ENCODE measurements around the gene DCAF8.

DCAF8 gene

DNA sequence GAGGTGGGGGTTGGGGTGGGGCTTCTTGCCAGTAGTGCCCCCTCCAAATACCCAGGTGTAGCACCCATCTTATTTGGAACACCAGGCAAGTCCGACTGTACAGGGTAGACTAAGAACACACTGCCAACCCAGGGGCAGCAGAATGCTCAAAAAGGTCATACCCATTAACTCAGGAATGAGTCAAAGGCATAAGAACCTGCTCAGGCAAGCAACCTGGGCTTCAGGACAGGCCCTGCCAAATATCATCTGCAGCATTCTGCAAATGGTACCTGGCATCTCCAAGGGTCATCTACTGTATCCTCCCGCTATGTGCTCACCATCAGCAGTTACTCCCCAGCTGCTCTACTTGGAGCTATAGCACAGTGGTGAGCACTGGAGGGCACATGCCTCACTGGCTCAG lies 37.7 kb downstream of the DCAF8 start:
- no peaks in the 10 kb centered on the region for H3K4me1 ChIP-seq (ENCODE audit: insufficient read depth, poor library complexity, severe bottlenecking)
- H3K27ac ChIP-seq (ENCODE audit: poor library complexity, severe bottlenecking) = no peak overlapping the region
- H3K4me3 ChIP-seq (ENCODE audit: severe bottlenecking) = no peak overlapping the region
- TF ChIP-seq, protein P1, sequence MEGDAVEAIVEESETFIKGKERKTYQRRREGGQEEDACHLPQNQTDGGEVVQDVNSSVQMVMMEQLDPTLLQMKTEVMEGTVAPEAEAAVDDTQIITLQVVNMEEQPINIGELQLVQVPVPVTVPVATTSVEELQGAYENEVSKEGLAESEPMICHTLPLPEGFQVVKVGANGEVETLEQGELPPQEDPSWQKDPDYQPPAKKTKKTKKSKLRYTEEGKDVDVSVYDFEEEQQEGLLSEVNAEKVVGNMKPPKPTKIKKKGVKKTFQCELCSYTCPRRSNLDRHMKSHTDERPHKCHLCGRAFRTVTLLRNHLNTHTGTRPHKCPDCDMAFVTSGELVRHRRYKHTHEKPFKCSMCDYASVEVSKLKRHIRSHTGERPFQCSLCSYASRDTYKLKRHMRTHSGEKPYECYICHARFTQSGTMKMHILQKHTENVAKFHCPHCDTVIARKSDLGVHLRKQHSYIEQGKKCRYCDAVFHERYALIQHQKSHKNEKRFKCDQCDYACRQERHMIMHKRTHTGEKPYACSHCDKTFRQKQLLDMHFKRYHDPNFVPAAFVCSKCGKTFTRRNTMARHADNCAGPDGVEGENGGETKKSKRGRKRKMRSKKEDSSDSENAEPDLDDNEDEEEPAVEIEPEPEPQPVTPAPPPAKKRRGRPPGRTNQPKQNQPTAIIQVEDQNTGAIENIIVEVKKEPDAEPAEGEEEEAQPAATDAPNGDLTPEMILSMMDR (IDR thresholded peaks at IDR 0.05; ENCODE audit: poor library complexity, severe bottlenecking) = no peak
- DNase-seq (ENCODE audit: low spot score) (no peak), ATAC-seq (ENCODE audit: low read depth) (0 out of 3 replicates have a peak, but pooled peaks have one; percentile 45)
- H3K27me3 ChIP-seq (ENCODE audit: insufficient read depth, poor library complexity, severe bottlenecking) = no peaks in the 10 kb centered on the region
- H3K9me3 ChIP-seq (ENCODE audit: severe bottlenecking) = no peaks in the 10 kb centered on the region
- H3K36me3 ChIP-seq (ENCODE audit: low read depth) = peaks cover 76% of the 10 kb centered on the region

DNA sequence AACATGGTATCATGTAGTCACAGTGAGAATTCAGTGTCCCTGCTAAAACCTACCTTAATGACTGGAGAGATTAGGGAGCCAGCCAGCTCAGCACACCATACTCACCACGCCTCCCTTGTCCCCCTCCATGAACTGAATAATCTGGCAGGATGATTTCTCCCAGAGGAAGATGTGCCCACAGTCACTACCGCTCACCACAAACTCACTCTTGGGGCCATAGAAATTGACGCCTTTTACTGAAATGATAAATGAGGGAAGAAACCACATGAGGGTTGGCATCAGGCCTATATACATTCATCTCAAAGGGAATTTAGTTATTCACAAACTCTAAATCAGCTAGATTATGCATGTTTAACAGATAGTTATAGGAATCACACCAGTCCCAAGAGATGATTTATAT lies 39.8 kb downstream of the DCAF8 start:
- ATAC-seq (ENCODE audit: low read depth) = no peak
- no peaks in the 10 kb centered on the region for H3K9me3 ChIP-seq (ENCODE audit: severe bottlenecking)
- H3K27me3 ChIP-seq (ENCODE audit: insufficient read depth, poor library complexity, severe bottlenecking) = no peaks in the 10 kb centered on the region
- no peak for DNase-seq (ENCODE audit: low spot score)
- H3K4me3 ChIP-seq (ENCODE audit: severe bottlenecking) = no peak overlapping the region
- TF ChIP-seq, protein P1 (IDR thresholded peaks at IDR 0.05; ENCODE audit: poor library complexity, severe bottlenecking) = no peak
- peaks cover 69% of the 10 kb centered on the region for H3K36me3 ChIP-seq (ENCODE audit: low read depth)
- no peak overlapping the region for H3K27ac ChIP-seq (ENCODE audit: poor library complexity, severe bottlenecking)
- no peaks in the 10 kb centered on the region for H3K4me1 ChIP-seq (ENCODE audit: insufficient read depth, poor library complexity, severe bottlenecking)

DNA sequence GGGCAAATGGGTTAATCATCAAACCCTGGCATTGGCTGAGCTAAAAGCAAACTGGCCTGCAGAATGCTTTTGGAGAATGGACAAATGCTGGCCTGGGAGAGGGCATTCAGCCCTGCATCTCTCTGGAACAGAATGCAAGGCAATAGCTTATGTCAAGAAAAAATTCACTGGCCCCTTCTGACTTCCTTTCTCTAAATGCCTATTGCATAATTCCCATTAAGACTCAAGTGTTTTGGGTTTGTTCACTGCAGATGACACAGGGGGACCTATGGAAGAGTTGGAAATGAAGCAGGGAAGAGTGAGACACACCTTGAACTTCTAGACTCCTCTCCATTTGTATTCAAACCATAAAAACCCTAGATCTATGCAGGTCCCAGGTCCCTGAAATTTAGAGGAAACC lies 41.3 kb downstream of the DCAF8 start:
- no peaks in the 10 kb centered on the region for H3K9me3 ChIP-seq (ENCODE audit: severe bottlenecking)
- ATAC-seq (ENCODE audit: low read depth) (no peak), DNase-seq (ENCODE audit: low spot score) (no peak)
- TF ChIP-seq, protein P1 (IDR thresholded peaks at IDR 0.05; ENCODE audit: poor library complexity, severe bottlenecking) = no peak
- no peak overlapping the region for H3K4me3 ChIP-seq (ENCODE audit: severe bottlenecking)
- H3K36me3 ChIP-seq (ENCODE audit: low read depth) = peaks cover 78% of the 10 kb centered on the region
- no peaks in the 10 kb centered on the region for H3K4me1 ChIP-seq (ENCODE audit: insufficient read depth, poor library complexity, severe bottlenecking)
- H3K27ac ChIP-seq (ENCODE audit: poor library complexity, severe bottlenecking) = no peak overlapping the region
- H3K27me3 ChIP-seq (ENCODE audit: insufficient read depth, poor library complexity, severe bottlenecking) = no peaks in the 10 kb centered on the region

DNA sequence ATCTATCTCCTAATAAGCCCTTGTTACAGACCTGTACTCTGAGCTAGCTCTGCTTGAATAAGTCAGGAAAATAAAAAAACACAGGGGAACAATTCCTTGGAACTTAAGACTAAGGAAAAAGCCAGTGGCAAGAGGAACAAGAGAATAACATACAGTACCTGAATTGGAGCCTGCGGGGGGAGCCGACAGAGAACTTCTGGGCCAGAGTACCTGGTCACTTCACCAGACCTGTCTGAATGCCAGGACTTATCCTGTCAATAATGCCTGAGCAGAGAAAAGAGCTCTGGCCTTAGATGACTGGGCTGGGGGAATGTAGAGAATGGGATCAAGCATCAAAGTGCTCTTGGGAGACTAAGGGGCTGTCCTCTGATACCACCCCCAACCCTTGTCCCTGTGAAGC lies 42.0 kb downstream of the DCAF8 start:
- Histone ChIP-seq H3K27ac (ENCODE audit: poor library complexity, severe bottlenecking) (no peak overlapping the region), H3K4me3 (ENCODE audit: severe bottlenecking) (no peak overlapping the region), H3K9me3 (ENCODE audit: severe bottlenecking) (no peaks in the 10 kb centered on the region), H3K36me3 (ENCODE audit: low read depth) (peaks cover 80% of the 10 kb centered on the region), H3K27me3 (ENCODE audit: insufficient read depth, poor library complexity, severe bottlenecking) (no peaks in the 10 kb centered on the region), H3K4me1 (ENCODE audit: insufficient read depth, poor library complexity, severe bottlenecking) (no peaks in the 10 kb centered on the region)
- no peak for DNase-seq (ENCODE audit: low spot score)
- no peak for ATAC-seq (ENCODE audit: low read depth)
- TF ChIP-seq, protein P1 (IDR thresholded peaks at IDR 0.05; ENCODE audit: poor library complexity, severe bottlenecking) = no peak

DNA sequence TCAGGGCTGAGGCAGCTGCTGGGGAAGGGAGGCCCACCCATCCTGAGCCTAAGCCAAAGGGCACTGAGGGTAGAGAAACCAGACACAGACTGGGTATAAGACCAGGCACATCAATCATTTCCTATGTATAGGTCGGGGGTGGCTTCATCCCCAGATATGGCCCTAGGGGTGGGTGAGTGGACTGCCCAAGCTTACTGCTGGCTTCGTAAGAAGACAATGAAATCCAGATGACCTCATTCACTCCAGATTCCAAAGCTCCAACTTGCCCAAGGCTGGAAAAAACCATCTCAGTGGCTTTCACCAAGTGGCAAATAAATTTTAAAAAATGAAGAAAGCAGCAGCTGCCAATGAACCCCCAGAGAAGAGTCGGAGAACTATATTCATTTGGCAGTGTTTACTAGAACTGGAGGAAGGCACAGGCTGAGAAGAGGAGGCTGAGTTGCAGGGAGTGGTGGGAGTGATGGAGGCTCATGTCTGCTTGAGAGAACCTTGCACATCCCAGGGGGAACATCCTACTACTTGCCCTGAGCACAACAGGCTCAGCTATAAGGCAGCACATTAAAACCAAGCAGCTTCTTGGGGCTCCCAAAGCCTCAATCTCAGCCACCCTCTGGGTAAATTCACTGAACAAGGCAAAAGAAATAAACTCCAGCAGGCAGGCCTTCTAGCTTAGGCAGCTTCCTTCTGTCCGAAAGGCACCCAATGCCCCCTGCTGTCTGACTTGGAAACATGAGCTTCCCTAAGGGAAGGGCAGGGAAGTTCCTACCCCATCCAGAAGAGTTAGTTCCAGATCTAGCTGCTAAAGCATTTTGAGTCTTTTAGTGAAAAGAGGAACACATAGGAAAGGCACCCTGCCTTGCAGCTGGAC lies 43.1 kb downstream of the DCAF8 start:
- Histone ChIP-seq H3K27ac (ENCODE audit: poor library complexity, severe bottlenecking) (peak overlapping the region; percentile 32), H3K9me3 (ENCODE audit: severe bottlenecking) (no peaks in the 10 kb centered on the region), H3K27me3 (ENCODE audit: insufficient read depth, poor library complexity, severe bottlenecking) (no peaks in the 10 kb centered on the region), H3K4me3 (ENCODE audit: severe bottlenecking) (no peak overlapping the region), H3K36me3 (ENCODE audit: low read depth) (peaks cover 78% of the 10 kb centered on the region), H3K4me1 (ENCODE audit: insufficient read depth, poor library complexity, severe bottlenecking) (no peaks in the 10 kb centered on the region)
- TF ChIP-seq, protein P1 (IDR thresholded peaks at IDR 0.05; ENCODE audit: poor library complexity, severe bottlenecking) = peak; percentile 44
- ATAC-seq (ENCODE audit: low read depth) (peak; percentile 50; the same call in 2 of the 3 replicates), DNase-seq (ENCODE audit: low spot score) (no peak)
